HG03045 (cell line): ENCODE results near the gene RAG1.
"Not testable (repeated sequence)": the region's sequence is repeated elsewhere in the genome, so short reads cannot be mapped to it uniquely, and the experiment has no call there.

Experiments used
- ATAC-seq: cut with Tn5 transposase; IDR thresholded peaks from one replicate; pipeline ENCODE4 v1.9.1; 2021; ENCODE audit warnings: mild to moderate bottlenecking, moderate library complexity; ENCODE audit not compliant: unreplicated experiment

Gene RAG1

GRCh38 chr11:36567694-36568093, at the start of gene RAG1:
Gene RAG1, plus strand, starts transcription at chr11:36568007. Its CDS starts 5,298 bp downstream, at chr11:36573305.
- no peak for ATAC-seq

GRCh38 chr11:36530840-36531239, 37.0 kb upstream of the RAG1 start:
- no peak for ATAC-seq

GRCh38 chr11:36532941-36533601, 34.7 kb upstream of the RAG1 start:
- ATAC-seq: no peak

- no peak for ATAC-seq
These were observed 33.4 kb upstream of the RAG1 start for GRCh38 chr11:36534276-36534840.

- peak; percentile 98 for ATAC-seq
These were observed 26.8 kb upstream of the RAG1 start for GRCh38 chr11:36540998-36541397.

GRCh38 chr11:36550385-36551115, 17.3 kb upstream of the RAG1 start:
- ATAC-seq: no peak

- not testable (repeated sequence) for ATAC-seq
These were observed 10.4 kb upstream of the RAG1 start for GRCh38 chr11:36557390-36557789.

- ATAC-seq: no peak
These were observed 9.8 kb upstream of the RAG1 start for GRCh38 chr11:36557991-36558390.

GRCh38 chr11:36558571-36559413, 9.0 kb upstream of the RAG1 start:
- peak; percentile 84 for ATAC-seq

GRCh38 chr11:36564376-36565030, 3.3 kb upstream of the RAG1 start:
- peak; percentile 59 for ATAC-seq

GRCh38 chr11:36565031-36565610, 2.7 kb upstream of the RAG1 start:
- no peak for ATAC-seq

GRCh38 chr11:36566407-36567053, 1.3 kb upstream of the RAG1 start:
- ATAC-seq: no peak

- ATAC-seq: no peak
These were observed 1.3 kb downstream of the RAG1 start for GRCh38 chr11:36569095-36569494.

GRCh38 chr11:36574486-36574885, 6.7 kb downstream of the RAG1 start:
- ATAC-seq: no peak

GRCh38 chr11:36577373-36577772, 9.6 kb downstream of the RAG1 start:
- ATAC-seq: no peak

- ATAC-seq: no peak
These were observed 10.1 kb downstream of the RAG1 start for GRCh38 chr11:36577859-36578258.

- ATAC-seq: no peak
These were observed 10.7 kb downstream of the RAG1 start for GRCh38 chr11:36578458-36578857.

GRCh38 chr11:36581536-36581935, 13.7 kb downstream of the RAG1 start:
- ATAC-seq: no peak

GRCh38 chr11:36583667-36584066, 15.9 kb downstream of the RAG1 start:
- no peak for ATAC-seq

- no peak for ATAC-seq
These were observed 18.7 kb downstream of the RAG1 start for GRCh38 chr11:36586543-36586942.
